ENCODE data around the gene PARVA.

PARVA gene

DNA sequence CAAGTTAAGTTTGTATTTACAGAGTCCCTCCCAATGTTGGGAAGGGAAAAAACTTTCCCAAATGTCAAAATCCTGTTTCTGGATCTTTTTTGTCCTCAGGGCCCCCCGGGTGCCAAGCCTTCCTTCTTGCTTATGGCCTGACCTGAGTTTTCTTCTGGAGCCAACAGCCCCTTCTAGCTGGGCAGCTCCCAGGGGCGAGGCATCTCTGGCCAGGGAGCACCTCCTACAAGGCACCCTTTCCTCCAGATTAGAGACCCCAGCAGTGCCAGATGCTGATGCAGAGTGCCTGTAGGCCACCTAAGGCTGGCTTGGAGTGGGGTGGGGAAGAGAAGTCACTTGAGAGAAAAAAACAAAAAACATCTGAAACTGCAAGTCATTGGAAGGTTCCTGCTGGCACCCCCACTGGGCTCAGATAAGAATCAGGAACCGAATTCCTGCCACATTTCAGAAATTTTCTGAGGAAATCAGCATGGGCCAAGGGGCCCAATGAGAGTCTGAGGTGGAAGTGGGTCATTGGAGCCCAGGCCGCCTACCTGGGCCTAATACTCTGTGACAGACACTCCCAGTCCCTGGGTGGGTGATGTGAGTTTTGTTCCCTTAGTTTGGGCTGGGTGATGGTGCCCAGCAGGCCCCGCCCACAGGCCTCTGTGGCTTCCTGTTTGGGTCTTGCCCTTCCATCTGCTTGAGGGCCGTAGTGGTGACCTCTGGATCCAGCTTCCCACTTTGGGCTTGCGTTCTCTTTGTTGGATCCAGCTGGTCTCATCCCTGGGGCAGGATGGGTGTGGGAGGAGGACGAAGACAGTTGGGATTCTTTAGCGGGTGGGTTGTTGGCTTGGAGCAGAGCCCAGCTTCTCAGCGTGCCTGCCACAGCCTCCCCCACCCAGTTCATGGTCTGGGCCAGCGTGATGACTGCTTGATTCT is 40.6 kb downstream of the PARVA start:
- no peaks in the 10 kb centered on the region for H3K9me3 ChIP-seq (ENCODE audit: control insufficient read depth, insufficient read depth, low read length)
- H3K36me3 ChIP-seq (ENCODE audit: control insufficient read depth, insufficient read depth, low read length) = no peaks in the 10 kb centered on the region
- no peak overlapping the region for H3K9ac ChIP-seq (ENCODE audit: low read depth, low read length)
- no peak overlapping the region for H3K4me3 ChIP-seq (ENCODE audit: low read depth, low read length)
- H3K27me3 ChIP-seq (ENCODE audit: control insufficient read depth, insufficient read depth, low read length) = no peaks in the 10 kb centered on the region
- H3K4me1 ChIP-seq (ENCODE audit: control insufficient read depth, insufficient read depth, low read length) = peaks cover 12% of the 10 kb centered on the region
- H3K27ac ChIP-seq (ENCODE audit: low read depth, low read length) = peak overlapping the region; percentile 37

GRCh38 chr11:12420040-12420439 is 42.7 kb downstream of the PARVA start:
- no peaks in the 10 kb centered on the region for H3K27me3 ChIP-seq (ENCODE audit: control insufficient read depth, insufficient read depth, low read length)
- H3K36me3 ChIP-seq (ENCODE audit: control insufficient read depth, insufficient read depth, low read length) = no peaks in the 10 kb centered on the region
- H3K9me3 ChIP-seq (ENCODE audit: control insufficient read depth, insufficient read depth, low read length) = no peaks in the 10 kb centered on the region
- H3K4me1 ChIP-seq (ENCODE audit: control insufficient read depth, insufficient read depth, low read length) = peaks cover 5% of the 10 kb centered on the region; the same call in 1 of the 2 replicates
- no peak overlapping the region for H3K27ac ChIP-seq (ENCODE audit: low read depth, low read length)
- no peak overlapping the region for H3K4me3 ChIP-seq (ENCODE audit: low read depth, low read length)
- H3K9ac ChIP-seq (ENCODE audit: low read depth, low read length) = no peak overlapping the region

- H3K4me1 ChIP-seq (ENCODE audit: control insufficient read depth, insufficient read depth, low read length) = peaks cover 5% of the 10 kb centered on the region; the same call in 1 of the 2 replicates
- no peak overlapping the region for H3K27ac ChIP-seq (ENCODE audit: low read depth, low read length)
- H3K9ac ChIP-seq (ENCODE audit: low read depth, low read length) = no peak overlapping the region
- H3K36me3 ChIP-seq (ENCODE audit: control insufficient read depth, insufficient read depth, low read length) = no peaks in the 10 kb centered on the region
- H3K27me3 ChIP-seq (ENCODE audit: control insufficient read depth, insufficient read depth, low read length) = no peaks in the 10 kb centered on the region
- no peak overlapping the region for H3K4me3 ChIP-seq (ENCODE audit: low read depth, low read length)
- H3K9me3 ChIP-seq (ENCODE audit: control insufficient read depth, insufficient read depth, low read length) = no peaks in the 10 kb centered on the region
Observed at GRCh38 chr11:12420706-12421105, 43.3 kb downstream of the PARVA start.

- H3K4me1 ChIP-seq (ENCODE audit: control insufficient read depth, insufficient read depth, low read length) = peaks cover 5% of the 10 kb centered on the region; the same call in 1 of the 2 replicates
- H3K9ac ChIP-seq (ENCODE audit: low read depth, low read length) = no peak overlapping the region
- H3K9me3 ChIP-seq (ENCODE audit: control insufficient read depth, insufficient read depth, low read length) = no peaks in the 10 kb centered on the region
- H3K27me3 ChIP-seq (ENCODE audit: control insufficient read depth, insufficient read depth, low read length) = no peaks in the 10 kb centered on the region
- H3K36me3 ChIP-seq (ENCODE audit: control insufficient read depth, insufficient read depth, low read length) = no peaks in the 10 kb centered on the region
- no peak overlapping the region for H3K4me3 ChIP-seq (ENCODE audit: low read depth, low read length)
- no peak overlapping the region for H3K27ac ChIP-seq (ENCODE audit: low read depth, low read length)
Observed at GRCh38 chr11:12421386-12421785, 44.0 kb downstream of the PARVA start.

GRCh38 chr11:12426176-12426575 is 48.8 kb downstream of the PARVA start:
- no peaks in the 10 kb centered on the region for H3K9me3 ChIP-seq (ENCODE audit: control insufficient read depth, insufficient read depth, low read length)
- no peaks in the 10 kb centered on the region for H3K4me1 ChIP-seq (ENCODE audit: control insufficient read depth, insufficient read depth, low read length)
- no peak overlapping the region for H3K27ac ChIP-seq (ENCODE audit: low read depth, low read length)
- no peak overlapping the region for H3K4me3 ChIP-seq (ENCODE audit: low read depth, low read length)
- H3K27me3 ChIP-seq (ENCODE audit: control insufficient read depth, insufficient read depth, low read length) = no peaks in the 10 kb centered on the region
- H3K9ac ChIP-seq (ENCODE audit: low read depth, low read length) = no peak overlapping the region
- no peaks in the 10 kb centered on the region for H3K36me3 ChIP-seq (ENCODE audit: control insufficient read depth, insufficient read depth, low read length)

- Histone ChIP-seq H3K4me1 (ENCODE audit: control insufficient read depth, insufficient read depth, low read length) (0 out of 2 replicates have a peak, but pooled peaks cover 3% of the 10 kb centered on the region), H3K9me3 (ENCODE audit: control insufficient read depth, insufficient read depth, low read length) (no peaks in the 10 kb centered on the region), H3K27me3 (ENCODE audit: control insufficient read depth, insufficient read depth, low read length) (no peaks in the 10 kb centered on the region), H3K27ac (ENCODE audit: low read depth, low read length) (no peak overlapping the region), H3K9ac (ENCODE audit: low read depth, low read length) (no peak overlapping the region), H3K4me3 (ENCODE audit: low read depth, low read length) (no peak overlapping the region), H3K36me3 (ENCODE audit: control insufficient read depth, insufficient read depth, low read length) (no peaks in the 10 kb centered on the region)
Observed at GRCh38 chr11:12429155-12429554, 51.8 kb downstream of the PARVA start.

DNA sequence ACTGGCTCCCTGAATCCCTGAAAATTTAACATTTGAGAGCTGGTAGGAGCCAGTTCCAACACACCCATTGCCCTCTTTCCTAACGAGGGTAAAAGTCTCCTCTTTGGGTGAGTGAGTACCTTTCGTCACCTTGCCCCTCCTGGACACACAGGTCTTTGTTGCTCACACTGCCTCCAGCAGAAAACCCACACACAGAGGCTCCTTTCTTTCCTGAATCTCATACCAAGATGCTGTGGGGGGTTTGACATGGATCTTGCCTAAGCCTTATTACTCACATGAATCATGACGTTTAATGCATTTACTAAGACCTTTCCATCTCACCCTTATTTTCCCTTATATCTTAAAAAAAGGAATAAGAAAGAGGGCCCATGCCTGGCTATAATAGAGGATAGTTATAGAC is 53.0 kb downstream of the PARVA start:
- Histone ChIP-seq H3K9me3 (ENCODE audit: control insufficient read depth, insufficient read depth, low read length) (no peaks in the 10 kb centered on the region), H3K36me3 (ENCODE audit: control insufficient read depth, insufficient read depth, low read length) (no peaks in the 10 kb centered on the region), H3K4me3 (ENCODE audit: low read depth, low read length) (no peak overlapping the region), H3K27me3 (ENCODE audit: control insufficient read depth, insufficient read depth, low read length) (no peaks in the 10 kb centered on the region), H3K9ac (ENCODE audit: low read depth, low read length) (no peak overlapping the region), H3K27ac (ENCODE audit: low read depth, low read length) (no peak overlapping the region), H3K4me1 (ENCODE audit: control insufficient read depth, insufficient read depth, low read length) (0 out of 2 replicates have a peak, but pooled peaks cover 3% of the 10 kb centered on the region)

DNA sequence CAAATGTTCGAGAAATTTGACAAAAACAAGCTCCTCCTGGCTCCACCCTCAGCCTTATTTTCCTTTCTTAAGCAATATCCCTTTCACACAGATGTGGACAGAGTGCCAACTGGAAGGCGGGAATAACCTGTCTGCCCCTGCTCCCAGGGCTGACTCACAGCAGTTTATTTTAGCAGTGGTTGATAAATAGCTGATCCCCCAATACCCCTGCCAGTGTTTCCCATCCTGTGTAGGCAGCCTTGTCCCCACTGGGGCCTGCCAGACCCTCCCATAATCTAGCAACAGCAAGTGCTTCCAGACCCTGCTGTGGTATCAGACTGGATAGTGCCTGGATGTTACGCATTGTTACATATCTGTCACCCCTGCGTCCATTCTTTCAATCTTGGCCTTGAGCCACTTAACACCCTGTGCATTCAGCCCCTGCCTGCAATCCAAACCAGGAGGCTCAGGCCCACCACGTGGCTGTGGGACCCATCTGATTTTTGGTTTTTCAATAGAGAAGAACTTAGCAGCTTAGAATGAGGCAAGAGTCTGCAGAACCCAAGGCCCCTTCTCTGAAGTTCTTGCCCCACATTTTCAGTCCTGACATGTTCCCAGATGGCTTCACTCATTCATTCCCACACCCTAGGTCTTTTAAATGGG is 53.7 kb downstream of the PARVA start:
- Histone ChIP-seq H3K4me3 (ENCODE audit: low read depth, low read length) (no peak overlapping the region), H3K4me1 (ENCODE audit: control insufficient read depth, insufficient read depth, low read length) (0 out of 2 replicates have a peak, but pooled peaks cover 3% of the 10 kb centered on the region), H3K9ac (ENCODE audit: low read depth, low read length) (no peak overlapping the region), H3K9me3 (ENCODE audit: control insufficient read depth, insufficient read depth, low read length) (no peaks in the 10 kb centered on the region), H3K27ac (ENCODE audit: low read depth, low read length) (no peak overlapping the region), H3K27me3 (ENCODE audit: control insufficient read depth, insufficient read depth, low read length) (no peaks in the 10 kb centered on the region), H3K36me3 (ENCODE audit: control insufficient read depth, insufficient read depth, low read length) (no peaks in the 10 kb centered on the region)

GRCh38 chr11:12432507-12432906 is 55.1 kb downstream of the PARVA start:
- no peak overlapping the region for H3K9ac ChIP-seq (ENCODE audit: low read depth, low read length)
- no peaks in the 10 kb centered on the region for H3K36me3 ChIP-seq (ENCODE audit: control insufficient read depth, insufficient read depth, low read length)

GRCh38 chr11:12433121-12433520 is 55.8 kb downstream of the PARVA start:
- no peaks in the 10 kb centered on the region for H3K9me3 ChIP-seq (ENCODE audit: control insufficient read depth, insufficient read depth, low read length)
- H3K27me3 ChIP-seq (ENCODE audit: control insufficient read depth, insufficient read depth, low read length) = no peaks in the 10 kb centered on the region
- H3K9ac ChIP-seq (ENCODE audit: low read depth, low read length) = no peak overlapping the region
- 0 out of 2 replicates have a peak, but pooled peaks cover 3% of the 10 kb centered on the region for H3K4me1 ChIP-seq (ENCODE audit: control insufficient read depth, insufficient read depth, low read length)
- H3K27ac ChIP-seq (ENCODE audit: low read depth, low read length) = no peak overlapping the region
- H3K4me3 ChIP-seq (ENCODE audit: low read depth, low read length) = no peak overlapping the region
- H3K36me3 ChIP-seq (ENCODE audit: control insufficient read depth, insufficient read depth, low read length) = no peaks in the 10 kb centered on the region

More at GRCh38 chr11:12432507-12432906, 55.1 kb downstream of the PARVA start:
- H3K27ac ChIP-seq (ENCODE audit: low read depth, low read length) = no peak overlapping the region
- H3K4me1 ChIP-seq (ENCODE audit: control insufficient read depth, insufficient read depth, low read length) = 0 out of 2 replicates have a peak, but pooled peaks cover 3% of the 10 kb centered on the region
- no peaks in the 10 kb centered on the region for H3K9me3 ChIP-seq (ENCODE audit: control insufficient read depth, insufficient read depth, low read length)
- H3K27me3 ChIP-seq (ENCODE audit: control insufficient read depth, insufficient read depth, low read length) = no peaks in the 10 kb centered on the region
- H3K4me3 ChIP-seq (ENCODE audit: low read depth, low read length) = no peak overlapping the region
